ENCODE data around the gene PPP1R11.
"Not testable (repeated sequence)": the region's sequence is repeated elsewhere in the genome, so short reads cannot be mapped to it uniquely, and the experiment has no call there.

PPP1R11 gene, protein sequence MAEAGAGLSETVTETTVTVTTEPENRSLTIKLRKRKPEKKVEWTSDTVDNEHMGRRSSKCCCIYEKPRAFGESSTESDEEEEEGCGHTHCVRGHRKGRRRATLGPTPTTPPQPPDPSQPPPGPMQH

DNA sequence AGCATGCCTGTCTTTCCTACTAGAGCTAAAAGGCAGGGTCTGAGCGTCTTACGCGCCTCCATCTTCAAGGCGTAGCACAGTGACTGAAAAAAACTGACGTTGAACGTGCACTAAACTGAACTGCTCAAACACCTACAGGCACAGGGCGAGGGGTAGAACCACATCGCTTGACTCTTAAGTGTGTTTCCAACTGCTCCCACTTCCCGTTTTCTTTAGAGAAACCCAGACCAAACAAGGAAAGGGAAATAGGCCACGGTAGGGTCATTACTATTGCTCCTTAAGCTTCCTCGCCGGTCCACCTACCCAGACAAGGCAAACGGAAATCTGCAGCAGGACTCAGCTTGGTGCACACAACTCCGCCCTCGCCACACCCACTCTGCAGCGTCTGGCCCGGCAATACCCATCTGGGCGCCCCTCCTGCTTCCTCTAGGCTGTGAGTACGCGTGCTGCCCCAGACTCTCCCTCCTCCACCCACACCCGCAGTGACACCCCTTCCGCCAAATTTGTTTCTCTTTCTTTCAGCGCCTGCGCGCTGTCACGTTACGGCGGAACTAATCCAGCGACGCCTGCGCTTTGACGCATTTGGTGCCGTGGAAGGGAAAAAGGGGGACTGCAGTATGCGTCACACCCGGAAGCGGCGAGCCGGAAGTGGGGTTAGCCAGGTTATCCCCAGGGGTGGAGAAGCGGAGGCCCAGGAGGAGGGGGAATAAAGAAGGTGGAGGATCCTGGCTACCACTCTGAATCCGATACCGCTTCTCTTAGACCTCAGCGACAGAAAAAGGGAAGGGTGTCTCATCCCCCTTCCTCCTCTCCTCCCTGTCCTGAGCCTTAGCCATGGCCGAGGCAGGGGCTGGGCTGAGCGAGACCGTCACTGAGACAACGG, at the start of gene PPP1R11:
Gene PPP1R11 (plus strand): TSS at position 622 of the 883 bp plus-strand sequence. CDS start 213 bp downstream, at position 835.
- peak; percentile 99 for DNase-seq

DNA sequence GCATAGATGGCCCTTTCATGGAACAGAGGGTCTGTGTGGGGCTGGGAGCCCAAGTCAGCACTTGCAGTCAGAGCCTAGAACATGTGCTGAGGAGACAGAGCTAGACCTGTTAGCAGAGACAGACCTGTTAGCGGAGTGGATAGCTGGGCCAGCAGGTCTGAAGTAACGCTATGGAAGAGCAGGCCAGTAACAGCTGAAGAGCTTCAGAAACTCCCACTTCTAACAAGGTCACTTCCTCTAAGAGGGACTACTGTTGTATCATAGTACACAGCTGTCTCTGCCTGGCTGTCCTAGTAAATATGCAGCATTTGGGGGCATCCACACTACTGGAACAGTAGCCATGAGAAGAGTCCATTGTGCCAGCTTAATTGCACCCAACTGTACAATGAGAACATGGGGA, 47.2 kb upstream of the PPP1R11 start:
- DNase-seq, result no peak

DNA sequence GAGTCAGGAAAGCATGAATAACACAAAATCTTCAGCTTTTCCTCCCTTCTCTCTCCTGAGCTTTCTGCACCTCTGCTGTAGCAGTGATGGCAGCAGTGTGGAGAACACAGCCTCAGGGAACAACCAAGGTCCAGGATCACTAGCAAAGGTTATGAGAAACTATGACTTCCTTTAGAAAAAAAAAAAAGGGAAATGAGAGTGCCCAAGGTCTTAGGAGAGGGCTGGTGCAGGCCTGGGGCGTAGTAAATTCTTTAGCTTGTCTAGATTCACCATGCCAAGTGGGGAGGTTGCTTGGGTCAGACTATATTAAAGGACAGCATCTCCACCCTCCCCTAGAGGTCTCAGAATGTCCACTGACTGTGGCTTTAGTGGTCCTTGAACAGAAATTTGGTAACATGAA, 46.4 kb upstream of the PPP1R11 start:
- DNase-seq, result no peak

DNA sequence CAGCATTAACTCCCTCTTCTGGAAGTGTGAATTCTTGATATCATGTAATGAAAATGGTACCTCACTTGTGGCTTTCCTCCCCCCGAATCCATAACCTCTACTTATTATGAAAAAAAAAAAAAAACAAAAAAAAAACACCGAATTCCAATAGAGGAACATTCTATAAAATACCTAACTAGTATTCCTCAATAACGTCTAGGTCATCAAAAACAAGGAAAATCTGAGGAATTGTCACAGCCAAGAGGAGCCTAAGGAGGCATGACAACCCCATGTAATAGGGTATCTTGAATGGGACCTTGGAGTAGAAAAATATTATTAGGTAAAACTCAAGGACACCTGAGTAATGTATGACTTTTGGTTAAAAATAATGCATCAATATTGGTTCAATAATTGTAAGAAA, 44.8 kb upstream of the PPP1R11 start:
- DNase-seq, result no peak

DNA sequence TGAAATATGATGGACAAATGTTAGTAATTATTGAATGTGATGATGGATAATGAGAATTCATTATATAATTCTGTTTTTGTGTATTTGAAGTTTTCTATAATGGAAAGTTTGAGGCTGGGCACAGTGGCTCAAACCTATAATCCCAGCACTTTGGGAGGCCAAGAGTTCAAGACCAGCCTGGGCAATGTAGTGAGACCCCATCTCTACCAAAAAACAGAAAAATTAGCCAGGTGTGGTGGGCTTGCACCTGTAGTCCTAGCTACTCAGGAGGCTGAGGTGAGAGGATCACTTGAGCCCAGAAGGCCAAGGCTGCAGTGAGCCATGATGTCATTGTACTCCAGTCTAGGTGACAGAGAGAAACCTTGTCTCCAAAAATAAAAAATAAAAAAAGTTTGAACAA, 44.3 kb upstream of the PPP1R11 start:
- DNase-seq, result not testable (repeated sequence)

DNA sequence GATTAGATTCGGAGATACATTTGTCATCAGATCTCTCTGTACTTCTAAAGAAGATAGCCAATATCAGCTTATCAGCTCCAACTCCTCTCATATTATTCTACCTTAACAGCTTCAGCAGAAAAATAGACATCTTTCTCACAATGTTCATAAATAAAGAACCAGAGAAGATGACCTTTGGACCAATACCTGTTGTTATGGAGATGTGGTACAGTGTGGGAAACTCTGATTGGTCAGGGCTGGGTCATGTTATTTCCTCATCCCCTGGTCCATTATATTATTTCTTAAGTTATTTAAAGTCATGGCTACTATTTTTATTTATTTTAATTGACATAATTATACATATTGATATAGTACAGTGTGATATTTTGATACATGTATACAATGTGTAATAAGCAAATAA, 41.8 kb upstream of the PPP1R11 start:
- DNase-seq, result no peak

DNA sequence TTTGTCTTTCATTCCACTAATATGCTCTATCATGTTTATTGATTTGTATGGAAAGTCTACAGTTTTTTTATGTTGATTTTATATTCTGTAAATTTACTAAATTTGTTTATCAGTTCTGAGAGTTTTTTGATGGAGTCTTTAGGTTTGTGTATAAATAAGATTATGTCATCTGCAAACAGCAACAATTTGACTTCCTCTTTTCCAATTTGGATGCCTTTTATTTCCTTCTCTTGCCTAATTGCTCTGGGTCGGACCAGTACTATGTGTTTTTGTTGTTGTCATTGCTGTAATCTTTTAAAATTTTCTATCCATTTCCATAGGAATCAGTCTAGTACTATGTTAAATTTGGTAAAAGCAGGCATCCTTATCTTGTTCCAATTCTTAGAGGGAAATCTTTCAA, 37.4 kb upstream of the PPP1R11 start:
- no peak for DNase-seq

DNA sequence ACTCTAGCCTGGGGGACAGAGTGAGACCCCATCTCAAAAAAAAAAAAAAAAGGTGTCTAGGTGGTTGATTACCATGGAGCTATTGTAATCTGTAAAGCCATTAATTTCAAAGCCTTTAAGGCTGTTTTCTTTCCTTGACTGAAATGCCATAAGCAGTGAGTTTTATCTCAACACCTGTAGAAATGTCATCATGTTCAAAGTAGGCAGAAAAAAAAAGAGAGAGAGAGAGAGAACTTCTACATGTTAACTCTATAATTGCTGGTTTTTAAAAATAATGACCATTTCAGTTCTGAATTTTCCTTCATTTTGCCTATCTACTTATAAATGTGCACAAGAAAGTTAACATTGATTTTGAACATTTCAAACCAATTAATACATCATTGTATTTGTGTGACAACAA, 35.6 kb upstream of the PPP1R11 start:
- no peak for DNase-seq

DNA sequence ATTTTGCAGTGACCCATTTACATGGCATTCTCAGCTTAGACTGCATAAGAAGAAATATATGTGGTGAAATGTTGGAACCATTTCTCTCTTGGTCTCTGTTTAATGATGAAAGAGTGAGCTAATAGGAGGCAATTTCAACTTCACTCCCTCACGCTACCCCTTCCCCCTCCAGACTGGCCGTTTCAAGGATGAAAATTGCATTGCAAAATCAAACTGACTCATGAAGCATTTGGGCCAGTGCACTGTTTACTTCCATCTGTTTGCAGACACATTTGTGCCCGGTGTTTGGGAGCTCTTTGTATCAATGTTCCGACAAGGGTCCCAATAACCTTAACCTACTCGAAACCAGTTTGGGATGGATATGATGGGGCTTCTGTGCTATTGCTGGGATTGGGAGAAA, 33.6 kb upstream of the PPP1R11 start:
- not testable (repeated sequence) for DNase-seq

DNA sequence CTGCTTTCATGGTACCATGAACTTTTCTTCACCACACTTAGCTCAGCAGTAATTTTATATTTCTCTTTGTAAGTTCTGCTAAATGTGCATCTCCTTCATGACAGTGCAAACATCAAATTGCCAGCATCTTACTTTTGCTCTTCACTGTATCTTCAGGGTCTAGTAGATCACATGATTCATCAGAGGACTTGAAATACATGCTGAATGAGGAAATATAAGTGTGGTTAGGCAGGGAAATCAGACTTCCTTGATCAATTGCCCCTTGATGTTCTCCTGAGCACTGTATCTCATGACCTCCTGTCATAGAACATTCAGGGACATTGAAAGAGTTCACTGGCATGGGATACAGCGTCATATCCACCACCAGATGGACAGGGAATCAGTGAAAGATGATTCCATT, 31.2 kb upstream of the PPP1R11 start:
- no peak for DNase-seq

DNA sequence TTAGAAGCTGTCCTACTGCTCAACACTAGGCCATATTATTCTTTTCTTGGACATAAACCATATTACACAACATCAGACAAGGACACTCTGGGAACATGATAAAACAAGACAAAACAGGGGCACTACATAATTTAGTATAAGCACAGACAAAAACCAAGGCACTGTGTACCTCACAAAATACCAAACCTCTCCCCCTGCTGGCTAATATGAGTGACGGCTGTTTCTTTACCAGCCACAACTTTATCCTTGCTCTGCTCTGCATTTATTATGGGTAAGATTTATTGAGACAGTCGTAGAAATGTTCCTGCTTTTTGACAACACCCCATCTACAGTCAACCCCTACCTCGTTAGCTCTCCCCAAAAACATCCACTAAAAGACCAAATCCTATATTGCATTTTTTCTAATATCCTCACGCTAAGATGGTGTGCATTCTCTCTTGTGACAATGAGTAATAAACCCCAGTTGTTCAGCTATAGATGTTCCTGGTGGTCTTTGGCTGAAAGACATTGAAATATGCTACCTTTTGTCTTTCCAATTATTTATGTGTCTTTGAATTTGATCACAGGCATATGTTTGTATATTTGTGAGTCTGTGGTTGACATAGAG, 29.7 kb upstream of the PPP1R11 start:
- DNase-seq, result no peak

DNA sequence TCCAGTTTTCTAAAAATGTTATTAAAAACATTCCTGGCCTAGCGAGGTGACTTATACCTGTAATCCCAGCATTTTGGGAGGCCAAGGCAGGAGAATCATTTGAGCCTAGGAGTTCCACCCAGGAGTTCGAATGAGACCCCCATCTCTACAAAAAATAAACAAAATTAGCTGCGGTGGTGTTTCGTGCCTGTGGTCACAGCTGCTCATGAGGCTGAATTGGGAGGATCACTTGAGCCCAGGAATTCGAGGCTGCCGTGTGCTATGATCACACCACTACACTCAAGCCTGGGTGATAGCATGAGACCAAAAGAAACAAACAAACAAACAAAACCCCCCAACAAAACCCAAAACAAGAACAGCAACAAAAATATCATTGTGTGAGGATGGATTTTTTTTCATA, 25.8 kb upstream of the PPP1R11 start:
- DNase-seq, result no peak

DNA sequence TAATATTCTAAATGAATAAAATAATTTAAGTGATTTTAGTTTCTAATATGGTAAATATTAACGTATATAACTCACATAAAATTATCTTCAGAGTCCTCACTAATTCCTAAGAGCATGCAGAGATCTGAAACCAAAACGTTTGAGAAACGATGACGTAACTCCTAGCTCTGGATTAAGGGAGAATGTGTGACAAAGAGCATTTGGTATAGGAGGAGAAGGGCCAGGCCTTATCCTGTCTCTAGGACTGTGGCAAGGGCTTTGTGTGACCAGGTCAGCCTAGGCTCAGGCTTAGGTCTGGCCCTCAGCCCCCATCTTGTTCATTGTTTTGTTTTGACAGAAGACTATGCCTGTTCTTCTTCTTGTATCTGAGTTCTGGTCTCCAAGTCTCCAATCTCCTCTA, 25.2 kb upstream of the PPP1R11 start:
- no peak for DNase-seq

DNA sequence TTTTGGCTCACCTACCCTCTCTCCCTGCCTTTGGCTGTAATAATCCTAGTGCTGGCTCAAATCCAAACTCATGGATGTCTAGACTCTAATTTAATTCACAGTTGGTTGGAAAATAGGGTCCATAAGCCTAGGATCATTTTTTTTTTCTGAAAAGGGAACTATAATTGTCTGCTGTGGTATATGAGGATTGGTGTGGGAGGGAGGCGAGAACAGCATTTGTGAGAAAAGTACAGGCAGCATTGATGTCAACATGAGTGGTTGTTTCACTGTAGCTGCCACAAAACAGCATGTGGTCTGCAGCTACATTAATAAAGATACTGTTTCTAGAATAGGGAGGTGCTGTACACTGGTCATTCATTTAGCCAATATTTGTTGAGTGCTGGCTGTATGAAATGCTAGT, 24.5 kb upstream of the PPP1R11 start:
- DNase-seq, result no peak

DNA sequence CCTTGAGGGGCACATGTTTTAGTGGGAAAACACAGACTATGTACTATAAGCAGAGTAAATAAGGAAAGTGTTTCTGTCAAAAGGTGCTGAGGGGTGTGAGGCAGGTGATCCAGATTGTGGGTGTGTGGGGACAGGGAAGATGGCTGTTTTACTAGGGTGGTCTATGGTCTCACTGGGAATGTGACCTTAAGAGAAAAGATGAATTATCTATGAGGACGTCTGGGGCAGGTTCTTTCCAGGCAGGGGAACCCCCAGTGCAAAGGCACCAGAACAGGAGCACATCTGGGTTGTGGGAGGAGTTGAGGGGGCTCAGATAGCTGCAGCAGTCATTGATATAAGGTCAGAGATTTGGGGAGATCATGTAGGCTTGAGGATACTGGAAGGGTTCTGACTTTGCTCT, 24.1 kb upstream of the PPP1R11 start:
- DNase-seq, result no peak

DNA sequence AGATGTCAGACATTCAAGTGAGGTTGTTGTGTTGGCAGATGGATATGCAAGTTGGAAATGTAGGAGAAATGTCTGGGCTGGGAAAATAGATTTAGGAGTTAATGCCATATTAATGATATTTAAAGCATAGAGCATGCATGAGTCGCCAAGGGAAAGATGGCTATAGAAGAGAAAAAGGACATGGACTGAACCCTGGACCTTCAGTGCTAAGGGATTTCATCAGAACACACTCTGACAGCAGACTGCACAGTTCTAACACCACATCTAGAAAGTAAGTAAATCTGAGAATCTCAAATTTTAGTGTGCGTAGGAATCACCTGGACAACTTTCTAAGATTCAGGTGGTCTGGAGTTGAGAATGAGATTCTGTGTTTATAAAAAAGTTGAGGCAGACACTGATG, 23.3 kb upstream of the PPP1R11 start:
- no peak for DNase-seq

DNA sequence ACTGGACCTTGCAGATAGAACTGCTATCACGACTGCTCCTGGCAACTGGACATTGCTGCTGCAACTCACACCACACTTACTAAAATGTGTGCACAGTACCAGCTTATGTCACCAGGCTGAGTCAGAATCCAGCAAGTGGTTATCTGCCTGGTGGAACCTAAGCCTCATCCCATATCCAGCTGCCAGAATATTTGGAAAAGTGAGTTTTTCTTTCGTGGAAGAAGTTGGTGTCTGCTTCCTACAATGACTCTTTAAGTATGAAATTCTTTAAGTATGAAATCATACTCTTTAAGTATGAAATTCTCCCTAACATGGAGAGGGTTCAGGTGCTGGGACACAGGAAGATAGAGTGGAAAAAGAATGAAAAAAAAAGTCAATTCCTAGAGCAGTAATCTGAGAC, 22.4 kb upstream of the PPP1R11 start:
- DNase-seq, result no peak

DNA sequence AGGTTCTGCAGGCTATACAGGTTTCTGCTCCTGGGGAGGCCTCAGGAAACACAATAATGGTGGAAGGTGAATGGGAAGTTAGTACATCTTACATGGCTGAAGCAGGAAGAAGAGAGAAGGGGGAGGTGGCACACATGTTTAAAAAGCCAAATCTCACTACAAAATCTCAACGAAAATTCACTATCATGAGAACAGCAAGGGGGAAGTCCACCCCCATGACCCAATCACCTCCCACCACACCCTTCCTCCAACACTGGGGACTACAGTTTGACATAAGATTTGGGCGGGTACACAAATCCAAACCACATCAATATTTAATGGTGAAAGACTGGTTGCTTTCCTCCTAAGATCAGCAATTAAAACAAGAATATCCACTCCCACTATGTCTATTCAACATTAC, 19.8 kb upstream of the PPP1R11 start:
- no peak for DNase-seq

DNA sequence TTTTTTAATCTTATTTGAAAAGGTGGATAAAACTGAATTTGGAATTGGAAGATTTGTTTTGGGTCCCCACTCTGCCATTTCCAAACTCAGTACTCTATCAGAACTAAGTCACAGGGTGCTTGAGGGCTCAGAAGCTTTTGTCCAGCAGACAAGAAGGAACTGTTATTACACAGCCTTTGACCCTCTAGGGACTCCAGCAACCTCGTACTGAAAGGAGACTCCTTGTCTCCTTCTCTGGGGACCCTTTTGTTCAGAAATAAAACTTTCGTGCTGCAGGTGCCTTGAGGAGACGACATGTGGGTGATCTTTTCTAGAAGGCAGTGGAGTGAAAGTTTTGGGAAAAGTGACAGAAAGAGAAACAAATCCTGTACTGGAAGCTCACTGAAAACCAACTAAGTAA, 13.3 kb upstream of the PPP1R11 start:
- DNase-seq, result no peak

DNA sequence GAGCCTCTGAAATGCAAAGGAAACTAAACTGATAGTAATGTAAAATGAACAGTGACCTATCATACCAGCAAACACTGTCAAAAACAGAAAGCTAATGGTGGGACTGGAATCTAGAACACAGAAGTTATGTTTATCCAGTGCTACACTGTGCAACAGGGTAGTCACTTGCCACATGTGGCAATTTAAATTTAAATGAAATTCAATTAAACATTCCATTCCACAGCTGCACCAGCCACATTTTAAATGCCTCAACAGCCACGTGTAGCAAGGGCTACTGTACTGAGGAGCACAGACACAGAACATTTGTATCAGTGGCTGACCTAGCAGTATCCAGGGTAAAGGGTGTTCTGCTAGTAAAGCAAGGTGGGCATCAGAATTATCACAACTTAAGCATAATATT, 11.5 kb upstream of the PPP1R11 start:
- DNase-seq, result no peak

DNA sequence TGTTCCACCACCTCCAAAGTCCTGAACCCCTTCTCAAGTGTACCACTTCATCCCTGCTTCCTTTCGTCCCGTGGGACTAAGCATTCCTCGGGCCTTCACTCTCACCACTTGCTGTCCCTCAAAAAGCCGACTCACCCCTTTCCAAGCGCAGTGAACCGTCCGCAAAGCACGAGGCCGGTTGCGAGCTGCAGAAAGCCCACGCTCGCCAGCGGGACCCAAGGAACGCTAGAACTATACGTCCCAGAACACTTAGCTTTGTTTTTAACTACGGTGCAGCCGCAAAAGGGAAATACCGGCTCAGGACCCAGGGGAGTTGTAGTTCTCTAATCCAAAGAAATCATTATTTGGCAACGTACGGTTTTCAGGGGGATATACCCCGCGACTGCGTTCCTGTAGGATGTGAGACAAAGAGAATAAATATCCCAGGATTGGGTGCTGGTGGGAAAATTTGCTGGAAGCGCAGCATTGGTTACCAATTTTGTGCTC, 6.3 kb upstream of the PPP1R11 start:
- peak; percentile 14 for DNase-seq

DNA sequence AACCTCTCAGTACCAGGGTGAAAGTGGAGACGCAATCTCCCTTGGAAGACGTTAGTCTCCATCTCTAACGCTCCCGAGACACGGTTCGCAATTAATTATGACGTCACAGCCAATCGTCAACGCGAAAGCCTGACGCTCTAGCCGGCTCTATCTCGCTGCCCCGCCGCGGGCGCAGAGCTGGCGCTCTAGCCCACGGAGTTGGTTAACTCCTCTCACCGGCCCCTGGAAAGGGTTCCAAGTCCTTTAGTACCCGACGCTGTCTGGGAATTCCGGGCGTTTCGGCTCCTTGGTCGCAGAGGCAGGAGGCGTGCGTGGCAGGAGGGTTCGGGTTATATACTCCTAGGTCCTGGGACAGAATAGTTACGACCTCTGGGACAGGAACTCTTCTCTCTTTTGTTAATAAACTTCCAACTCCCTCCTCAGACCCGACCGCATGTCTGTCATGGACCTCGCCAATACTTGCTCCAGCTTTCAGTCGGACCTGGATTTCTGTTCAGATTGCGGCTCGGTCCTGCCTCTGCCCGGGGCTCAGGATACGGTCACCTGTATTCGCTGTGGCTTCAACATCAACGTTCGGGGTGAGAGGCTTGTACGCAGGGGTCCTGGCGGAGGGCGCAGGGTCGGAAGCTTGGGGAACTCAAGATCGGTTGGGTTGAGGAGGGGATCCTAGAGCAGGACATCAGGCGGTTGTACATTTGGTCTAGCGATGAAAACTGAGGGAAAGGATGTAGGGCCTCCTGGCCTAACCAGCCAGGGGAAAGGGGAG, 5.7 kb upstream of the PPP1R11 start, which contains the start of gene POLR1H:
Gene POLR1H (plus strand): TSS at position 174 of the 766 bp plus-strand sequence. CDS start 260 bp downstream, at position 434.
- peak; percentile 84 for DNase-seq

DNA sequence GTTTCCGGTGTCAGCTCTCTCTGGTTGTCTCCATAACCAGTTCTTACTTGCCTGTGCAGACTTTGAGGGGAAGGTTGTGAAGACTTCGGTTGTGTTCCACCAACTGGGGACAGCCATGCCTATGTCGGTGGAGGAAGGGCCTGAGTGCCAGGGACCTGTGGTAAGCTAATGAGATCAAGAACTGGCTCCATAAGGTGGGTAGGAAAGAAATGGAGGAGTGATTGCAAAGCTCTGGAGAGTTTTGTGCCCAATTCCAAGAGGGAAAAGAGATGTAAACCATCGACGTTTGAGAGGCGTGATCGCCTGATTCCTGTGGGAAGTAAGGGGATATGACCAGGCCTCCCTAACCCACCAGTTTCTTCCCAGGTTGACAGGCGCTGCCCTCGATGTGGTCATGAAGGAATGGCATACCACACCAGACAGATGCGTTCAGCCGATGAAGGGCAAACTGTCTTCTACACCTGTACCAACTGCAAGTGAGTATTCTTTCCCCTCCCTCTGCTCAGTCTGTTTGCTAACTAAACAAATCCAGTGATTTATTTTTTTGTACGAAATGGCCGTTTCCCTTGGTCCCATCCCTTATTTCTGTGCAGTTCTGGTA, 5.0 kb upstream of the PPP1R11 start:
- no peak for DNase-seq

Measured in NK-92 treated with Interleukin-12 subunit alpha and Interleukin-12 subunit beta, amount 100 ng/mL, for 24 hours (cell line).